IPS-15b (cell line): Measurements from ENCODE around the gene ISX.

ENCODE experiments used
- H3K27me3 ChIP-seq: one replicate; pipeline ENCODE4 v1.6.1; 2013; ENCODE audit warnings: low read length; ENCODE audit not compliant: control insufficient read depth, insufficient read depth
- H3K36me3 ChIP-seq: one replicate; pipeline ENCODE4 v1.6.1; 2013; ENCODE audit warnings: low read length; ENCODE audit not compliant: control insufficient read depth, insufficient read depth
- H3K4me1 ChIP-seq: one replicate; pipeline ENCODE4 v1.6.1; 2013; ENCODE audit warnings: mild to moderate bottlenecking, low read length; ENCODE audit not compliant: control insufficient read depth, insufficient read depth
- H3K4me3 ChIP-seq: one replicate; pipeline ENCODE4 v1.5.1; 2013; ENCODE audit warnings: low read depth, low read length
- H3K9ac ChIP-seq: one replicate; pipeline ENCODE4 v1.6.1; 2013; ENCODE audit warnings: low read depth, mild to moderate bottlenecking, low read length
- H3K9me3 ChIP-seq: one replicate; pipeline ENCODE4 v1.6.1; 2013; ENCODE audit warnings: mild to moderate bottlenecking, low read length; ENCODE audit not compliant: control insufficient read depth, insufficient read depth

The ISX gene

DNA sequence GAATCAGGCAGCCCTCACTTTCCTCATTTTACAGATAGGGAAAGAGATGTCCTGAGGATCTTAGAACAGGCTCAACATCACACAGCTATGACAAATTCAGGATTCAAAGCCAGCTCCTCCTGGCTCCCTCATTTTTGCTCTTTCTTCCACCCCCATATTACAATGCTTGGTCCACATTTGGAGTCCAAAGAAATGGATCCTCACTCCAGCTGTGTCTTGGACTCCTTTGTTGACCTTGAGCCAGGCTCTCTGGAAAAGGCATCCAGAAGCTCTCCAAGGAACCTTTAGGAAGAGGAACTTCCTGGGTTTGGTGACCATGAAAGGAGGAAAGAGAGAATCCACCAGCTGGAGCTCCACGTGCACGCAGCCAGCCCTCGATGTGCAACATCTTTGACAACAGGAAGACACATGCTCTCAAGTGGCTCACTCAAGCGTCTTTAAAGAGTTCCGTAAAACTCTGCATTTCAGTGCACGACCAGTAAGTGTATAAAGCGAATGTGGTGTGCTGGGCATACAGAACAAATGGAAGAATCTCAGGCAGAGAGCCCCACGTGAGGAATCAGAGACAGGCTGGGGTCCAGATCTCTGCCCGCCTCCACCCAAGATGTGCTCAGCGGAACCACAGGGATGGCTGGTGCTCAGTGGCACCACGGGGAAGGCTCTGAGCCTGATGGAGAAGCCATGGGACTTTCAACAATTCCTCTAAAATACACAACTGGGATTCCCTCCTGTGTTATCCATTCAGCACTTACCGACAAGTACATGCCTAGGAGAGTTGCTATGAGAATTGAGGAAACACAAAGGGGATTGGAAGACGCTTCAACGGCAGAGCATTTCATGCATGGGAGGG lies 48.4 kb downstream of the ISX start:
- Histone ChIP-seq H3K27me3 (no peaks in the 10 kb centered on the region), H3K9me3 (no peaks in the 10 kb centered on the region), H3K4me1 (no peaks in the 10 kb centered on the region), H3K4me3 (no peak overlapping the region), H3K9ac (no peak overlapping the region), H3K36me3 (no peaks in the 10 kb centered on the region)

DNA sequence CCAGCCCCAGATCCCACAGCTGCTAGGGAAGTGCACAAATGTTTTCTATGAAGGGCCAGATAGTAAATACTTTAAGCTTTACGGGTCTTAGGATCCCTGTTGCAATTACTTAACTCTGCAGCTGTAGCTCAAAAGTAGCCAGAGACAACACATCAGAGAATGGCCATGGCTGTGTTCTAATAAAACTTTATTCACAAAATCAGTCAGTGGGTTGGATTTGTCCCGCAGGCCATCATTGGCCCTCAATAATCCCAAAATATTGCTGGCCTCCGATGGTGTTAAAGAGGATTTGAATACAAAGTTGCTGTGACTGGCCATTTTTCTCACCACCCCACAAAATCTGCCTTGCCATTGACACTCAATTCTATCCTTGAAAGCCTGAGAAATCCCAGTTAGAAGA lies 49.6 kb downstream of the ISX start:
- Histone ChIP-seq H3K9me3 (no peaks in the 10 kb centered on the region), H3K36me3 (no peaks in the 10 kb centered on the region), H3K9ac (no peak overlapping the region), H3K4me1 (no peaks in the 10 kb centered on the region), H3K27me3 (no peaks in the 10 kb centered on the region), H3K4me3 (no peak overlapping the region)

- H3K9ac ChIP-seq, result no peak overlapping the region
- H3K27me3 ChIP-seq, result no peaks in the 10 kb centered on the region
- no peaks in the 10 kb centered on the region for H3K36me3 ChIP-seq
- H3K9me3 ChIP-seq, result no peaks in the 10 kb centered on the region
- H3K4me3 ChIP-seq, result no peak overlapping the region
- no peaks in the 10 kb centered on the region for H3K4me1 ChIP-seq
These were observed 50.3 kb downstream of the ISX start for GRCh38 chr22:35116269-35116668.

DNA sequence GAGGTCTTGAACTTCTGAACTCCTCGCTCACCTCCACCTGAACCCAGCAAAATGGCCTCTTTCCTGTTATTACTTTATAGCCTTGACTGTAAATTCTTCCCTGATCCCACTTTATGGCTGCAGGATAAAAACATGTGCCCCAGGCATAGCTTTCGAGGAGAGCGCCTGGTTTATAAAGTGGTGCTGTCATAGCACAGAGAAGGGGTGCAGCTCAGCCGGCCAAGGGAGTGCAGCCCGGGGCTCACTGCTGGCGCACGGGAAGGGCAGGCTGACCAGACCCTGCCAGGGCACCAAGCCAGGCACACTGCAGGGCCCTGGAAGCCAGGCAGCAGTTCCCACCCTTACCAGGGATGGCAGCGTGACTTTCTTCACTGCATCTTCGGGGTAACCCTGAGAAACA lies 50.9 kb downstream of the ISX start:
- Histone ChIP-seq H3K36me3 (no peaks in the 10 kb centered on the region), H3K4me1 (no peaks in the 10 kb centered on the region), H3K4me3 (no peak overlapping the region), H3K9me3 (no peaks in the 10 kb centered on the region), H3K9ac (no peak overlapping the region), H3K27me3 (no peaks in the 10 kb centered on the region)

- Histone ChIP-seq H3K27me3 (no peaks in the 10 kb centered on the region), H3K36me3 (no peaks in the 10 kb centered on the region), H3K9ac (no peak overlapping the region), H3K9me3 (no peaks in the 10 kb centered on the region), H3K4me1 (no peaks in the 10 kb centered on the region), H3K4me3 (no peak overlapping the region)
These were observed 53.5 kb downstream of the ISX start for GRCh38 chr22:35119494-35119893.

GRCh38 chr22:35124691-35125219 lies 58.8 kb downstream of the ISX start:
- no peak overlapping the region for H3K9ac ChIP-seq
- no peaks in the 10 kb centered on the region for H3K4me1 ChIP-seq
- no peaks in the 10 kb centered on the region for H3K27me3 ChIP-seq
- H3K36me3 ChIP-seq, result no peaks in the 10 kb centered on the region
- H3K4me3 ChIP-seq, result no peak overlapping the region
- no peaks in the 10 kb centered on the region for H3K9me3 ChIP-seq

- H3K36me3 ChIP-seq, result no peaks in the 10 kb centered on the region
These were observed 61.0 kb downstream of the ISX start for GRCh38 chr22:35126993-35127392.

GRCh38 chr22:35128637-35129036 lies 62.7 kb downstream of the ISX start:
- Histone ChIP-seq H3K9me3 (no peaks in the 10 kb centered on the region), H3K9ac (no peak overlapping the region), H3K27me3 (no peaks in the 10 kb centered on the region), H3K4me1 (peaks cover 3% of the 10 kb centered on the region), H3K36me3 (no peaks in the 10 kb centered on the region), H3K4me3 (no peak overlapping the region)

More at GRCh38 chr22:35126993-35127392, 61.0 kb downstream of the ISX start:
- Histone ChIP-seq H3K9ac (no peak overlapping the region), H3K4me1 (peaks cover 3% of the 10 kb centered on the region), H3K9me3 (no peaks in the 10 kb centered on the region), H3K27me3 (no peaks in the 10 kb centered on the region), H3K4me3 (no peak overlapping the region)

GRCh38 chr22:35131525-35132000 lies 65.6 kb downstream of the ISX start:
- Histone ChIP-seq H3K36me3 (no peaks in the 10 kb centered on the region), H3K4me1 (peaks cover 3% of the 10 kb centered on the region), H3K27me3 (no peaks in the 10 kb centered on the region), H3K4me3 (no peak overlapping the region), H3K9me3 (no peaks in the 10 kb centered on the region), H3K9ac (no peak overlapping the region)

DNA sequence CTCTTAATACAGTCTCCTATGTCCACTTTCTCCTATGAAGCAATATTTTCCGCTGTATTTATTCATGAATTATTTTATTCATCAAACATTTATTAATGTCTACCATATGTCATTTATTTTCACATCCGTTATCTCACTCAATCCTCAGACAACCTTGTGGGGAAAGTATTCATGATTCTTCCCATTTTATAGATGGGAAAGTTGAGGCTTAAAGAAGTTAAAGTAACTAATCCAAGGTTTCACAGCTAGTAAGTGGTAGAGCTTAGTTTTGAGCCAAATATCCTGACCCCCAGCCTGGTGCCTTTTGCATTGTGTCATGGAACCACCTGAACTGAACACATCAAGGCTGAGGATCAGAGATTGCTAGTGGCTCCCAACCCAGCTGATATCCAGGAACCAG lies 66.6 kb downstream of the ISX start:
- H3K36me3 ChIP-seq, result no peaks in the 10 kb centered on the region
- H3K4me1 ChIP-seq, result peaks cover 3% of the 10 kb centered on the region
- H3K27me3 ChIP-seq, result no peaks in the 10 kb centered on the region
- no peaks in the 10 kb centered on the region for H3K9me3 ChIP-seq
- H3K9ac ChIP-seq, result no peak overlapping the region
- no peak overlapping the region for H3K4me3 ChIP-seq

- H3K9me3 ChIP-seq, result no peaks in the 10 kb centered on the region
- no peak overlapping the region for H3K4me3 ChIP-seq
- H3K27me3 ChIP-seq, result no peaks in the 10 kb centered on the region
- H3K9ac ChIP-seq, result no peak overlapping the region
- H3K4me1 ChIP-seq, result peaks cover 3% of the 10 kb centered on the region
- no peaks in the 10 kb centered on the region for H3K36me3 ChIP-seq
These were observed 67.9 kb downstream of the ISX start for GRCh38 chr22:35133702-35134380.

DNA sequence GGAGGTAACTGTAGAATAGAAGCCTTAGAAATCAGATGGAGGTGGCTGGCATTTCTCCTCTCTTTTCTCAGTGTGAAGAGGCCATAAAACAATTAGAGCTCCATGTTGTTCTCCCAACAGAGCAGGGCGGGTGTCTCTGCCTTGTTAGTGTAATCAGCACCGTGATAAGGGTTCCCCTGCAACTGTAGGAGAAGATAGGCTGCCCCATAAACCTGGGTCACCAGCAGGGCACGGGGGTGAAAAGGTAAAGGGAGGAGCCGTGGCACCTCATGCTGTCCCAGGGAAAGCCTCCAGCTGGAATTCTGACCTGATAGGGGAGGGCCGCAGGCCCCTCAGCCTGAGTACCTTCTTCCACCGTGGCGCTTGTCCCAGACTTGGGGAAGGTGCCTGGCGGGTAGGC lies 68.7 kb downstream of the ISX start:
- Histone ChIP-seq H3K4me1 (peaks cover 3% of the 10 kb centered on the region), H3K9me3 (no peaks in the 10 kb centered on the region), H3K36me3 (no peaks in the 10 kb centered on the region), H3K9ac (no peak overlapping the region), H3K27me3 (no peaks in the 10 kb centered on the region), H3K4me3 (no peak overlapping the region)
